Measurements from ENCODE around the gene PFAS. TPM values are rescaled to one million over a fixed set of nuclear protein-coding genes. Genes with fewer than 3 reads are reported as not detected.

Gene PFAS
- total and polyA plus RNA-seq, 2 of the 8 experiments (the other 6 are each of a cell fraction or from before 2014, with no cell fraction given): 88.4 to 248 TPM

DNA sequence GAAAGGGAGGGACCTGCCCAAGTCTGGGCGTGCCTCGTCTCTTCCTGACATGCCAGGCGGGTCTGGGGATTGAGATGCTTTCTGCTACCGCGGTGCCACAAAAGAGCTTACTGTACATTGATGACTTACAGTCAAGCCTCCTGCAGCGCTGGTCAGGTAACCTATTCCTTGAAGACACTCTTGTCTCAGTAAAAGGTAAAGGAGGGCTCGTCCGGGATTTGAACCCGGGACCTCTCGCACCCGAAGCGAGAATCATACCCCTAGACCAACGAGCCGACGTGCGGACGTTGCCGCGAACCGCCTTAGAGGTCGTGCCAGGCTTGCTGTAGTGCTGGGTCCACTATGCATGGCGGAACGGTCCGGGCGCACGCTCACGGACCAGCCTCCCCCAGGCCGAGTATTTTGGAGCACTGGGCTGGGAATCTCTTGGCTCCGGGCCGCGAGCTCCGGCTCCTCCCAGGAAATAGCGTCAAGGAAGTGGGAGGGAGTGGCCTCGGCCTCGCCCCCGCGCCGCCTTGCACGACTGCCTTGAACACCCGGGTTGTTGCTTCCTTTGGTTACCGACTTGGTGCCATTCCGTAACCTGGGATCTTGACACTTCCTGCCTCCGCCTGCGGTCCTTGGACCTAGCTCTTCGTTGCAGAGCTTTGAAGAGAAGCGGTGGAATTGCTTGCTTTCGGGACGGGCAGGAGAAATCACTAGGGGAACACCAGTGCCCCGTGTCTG is 26.3 kb upstream of the PFAS start (continued):
- no peak for TF ChIP-seq SP2 (IDR thresholded peaks at IDR 0.05; ENCODE audit: low read length)
- peak; percentile 90 for TF ChIP-seq ASH2L (IDR thresholded peaks at IDR 0.05; ENCODE audit: low read length)
- TF ChIP-seq EGR1 (IDR thresholded peaks at IDR 0.05; ENCODE audit: borderline replicate concordance, low read depth, low read length): peak; percentile 86
- TF ChIP-seq SP4 (IDR thresholded peaks at IDR 0.05; ENCODE audit: low read length): peak; percentile 18
- no peak for TF ChIP-seq JUN (IDR thresholded peaks at IDR 0.05; ENCODE audit: low read depth, low read length)
- TF ChIP-seq TEAD4 (IDR thresholded peaks at IDR 0.05; ENCODE audit: low read depth, low read length): peak; percentile 87
- TF ChIP-seq YY1 (IDR thresholded peaks at IDR 0.05; ENCODE audit: low read depth, low read length): peak; percentile 81
- TF ChIP-seq BCL11A (IDR thresholded peaks at IDR 0.05; ENCODE audit: low read depth in 2 of 2, low read length in 2 of 2): no peak
- TF ChIP-seq TBP (IDR thresholded peaks at IDR 0.05; ENCODE audit: low read depth, low read length): peak; percentile 100
- TF ChIP-seq, protein P1, sequence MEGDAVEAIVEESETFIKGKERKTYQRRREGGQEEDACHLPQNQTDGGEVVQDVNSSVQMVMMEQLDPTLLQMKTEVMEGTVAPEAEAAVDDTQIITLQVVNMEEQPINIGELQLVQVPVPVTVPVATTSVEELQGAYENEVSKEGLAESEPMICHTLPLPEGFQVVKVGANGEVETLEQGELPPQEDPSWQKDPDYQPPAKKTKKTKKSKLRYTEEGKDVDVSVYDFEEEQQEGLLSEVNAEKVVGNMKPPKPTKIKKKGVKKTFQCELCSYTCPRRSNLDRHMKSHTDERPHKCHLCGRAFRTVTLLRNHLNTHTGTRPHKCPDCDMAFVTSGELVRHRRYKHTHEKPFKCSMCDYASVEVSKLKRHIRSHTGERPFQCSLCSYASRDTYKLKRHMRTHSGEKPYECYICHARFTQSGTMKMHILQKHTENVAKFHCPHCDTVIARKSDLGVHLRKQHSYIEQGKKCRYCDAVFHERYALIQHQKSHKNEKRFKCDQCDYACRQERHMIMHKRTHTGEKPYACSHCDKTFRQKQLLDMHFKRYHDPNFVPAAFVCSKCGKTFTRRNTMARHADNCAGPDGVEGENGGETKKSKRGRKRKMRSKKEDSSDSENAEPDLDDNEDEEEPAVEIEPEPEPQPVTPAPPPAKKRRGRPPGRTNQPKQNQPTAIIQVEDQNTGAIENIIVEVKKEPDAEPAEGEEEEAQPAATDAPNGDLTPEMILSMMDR (IDR thresholded peaks at IDR 0.05; ENCODE audit: control extremely low read depth in 1 of 3, insufficient read depth in 1 of 3, low read depth in 1 of 3, low read length in 3 of 3): no peak
- no peak for TF ChIP-seq SUZ12 (IDR thresholded peaks at IDR 0.05; ENCODE audit: low read length)
- TF ChIP-seq SIN3A (conservative IDR thresholded peaks at IDR 0.05 in 1 of 2, IDR thresholded peaks at IDR 0.05 in 1 of 2; ENCODE audit: low read depth in 1 of 2, low read length in 2 of 2): 0 out of 4 replicates have a peak, but pooled peaks have one; percentile 29 to 39
- peak; percentile 29; the same call in 1 of the 2 replicates for TF ChIP-seq PHF8 (conservative IDR thresholded peaks at IDR 0.05; ENCODE audit: low read depth, low read length)
- peak; percentile 65 for TF ChIP-seq TAF1 (IDR thresholded peaks at IDR 0.05; ENCODE audit: low read depth, low read length)
- no peak for TF ChIP-seq KDM4A (IDR thresholded peaks at IDR 0.05; ENCODE audit: low read depth, low read length, severe bottlenecking)
- TF ChIP-seq CEBPB (IDR thresholded peaks at IDR 0.05; ENCODE audit: low read depth, low read length): peak; percentile 36
- peak; percentile 69 for TF ChIP-seq CREB1 (IDR thresholded peaks at IDR 0.05)
- TF ChIP-seq MAFK (IDR thresholded peaks at IDR 0.05; ENCODE audit: low read depth, low read length): no peak; the same call in 1 of the 2 replicates
- TF ChIP-seq SAP30 (IDR thresholded peaks at IDR 0.05; ENCODE audit: insufficient read depth, insufficient replicate concordance, low read length): peak; percentile 82
- TF ChIP-seq SP1 (IDR thresholded peaks at IDR 0.05; ENCODE audit: low read depth, low read length): no peak
- TF ChIP-seq RBBP5 (IDR thresholded peaks at IDR 0.05; ENCODE audit: borderline replicate concordance, low read depth, low read length): peak; percentile 39; the same call in 1 of the 2 replicates
- no peak for TF ChIP-seq SRF (IDR thresholded peaks at IDR 0.05; ENCODE audit: low read depth, low read length)
- TF ChIP-seq NANOG (IDR thresholded peaks at IDR 0.05; ENCODE audit: insufficient read depth, low read depth, low read length, poor library complexity, severe bottlenecking): no peak
